CD4-positive, CD25-positive, alpha-beta regulatory T cell (primary cell): ENCODE results near the gene SLC41A1. TPM values are rescaled to one million over a fixed set of nuclear protein-coding genes. Genes with fewer than 3 reads are reported as not detected.
A peak's percentile ranks its signal among the peaks of the same experiment; 100 is the strongest.

Experiments
- ATAC-seq, 2 donors: fragments of 150-1000 bp; cut with Tn5 transposase; one replicate each; pipeline ENCODE4 v1.10.0; 2021; ENCODE audit warnings: low read depth in 2 of 2, moderate number of reproducible peaks in 2 of 2, moderate library complexity in 1 of 2
- DNase-seq, 3 donors: peaks; one replicate each; pipeline versions ENCODE4 v3.0.0 to v3.0.0-alpha.2; 2012 to 2022; ENCODE audit warnings: mixed read lengths in 1 of 3
- H3K27ac ChIP-seq: one replicate; pipeline ENCODE4 v1.7.0; 2013; ENCODE audit warnings: mild to moderate bottlenecking, low read length; ENCODE audit not compliant: insufficient read depth, poor library complexity, severe bottlenecking
- H3K27me3 ChIP-seq: one replicate; pipeline ENCODE4 v1.7.0; 2013; ENCODE audit warnings: low read length; ENCODE audit not compliant: control insufficient read depth, insufficient read depth
- H3K36me3 ChIP-seq: one replicate; pipeline ENCODE4 v1.7.0; 2013; ENCODE audit warnings: mild to moderate bottlenecking, low read length, moderate library complexity; ENCODE audit not compliant: control insufficient read depth, insufficient read depth
- H3K4me1 ChIP-seq: 2 replicates; pipeline ENCODE4 v1.7.0; 2013; ENCODE audit warnings: mild to moderate bottlenecking, low read length; ENCODE audit not compliant: insufficient read depth, control insufficient read depth, poor library complexity, severe bottlenecking
- H3K4me3 ChIP-seq: one replicate; pipeline ENCODE4 v1.7.0; 2013; ENCODE audit warnings: low read depth, mild to moderate bottlenecking, low read length, moderate library complexity
- H3K9me3 ChIP-seq, 2 experiments: 1 replicate in 1 of 2; 2 replicates in 1 of 2; pipeline ENCODE4 v1.7.0; 2013; ENCODE audit warnings: low read length in 2 of 2, mild to moderate bottlenecking in 1 of 2, moderate library complexity in 1 of 2; ENCODE audit not compliant: control insufficient read depth in 2 of 2
- H3K27ac Mint-ChIP-seq, 3 donors: one replicate each; pipeline ENCODE4 v1.8.0; 2020 to 2022; ENCODE audit warnings: mild to moderate bottlenecking in 3 of 3, mixed read lengths in 3 of 3, moderate library complexity in 2 of 3
- H3K27me3 Mint-ChIP-seq: one replicate; pipeline ENCODE4 v1.8.0; 2022; ENCODE audit warnings: mild to moderate bottlenecking, mixed read lengths
- H3K36me3 Mint-ChIP-seq: one replicate; pipeline ENCODE4 v1.8.0; 2020; ENCODE audit warnings: mixed read lengths
- H3K4me1 Mint-ChIP-seq, 4 donors: one replicate each; pipeline ENCODE4 v1.8.0; 2020 to 2022; ENCODE audit warnings: mixed read lengths in 4 of 4, mild to moderate bottlenecking in 1 of 4
- H3K4me3 Mint-ChIP-seq, 4 donors: one replicate each; pipeline ENCODE4 v1.8.0; 2020 to 2022; ENCODE audit warnings: mild to moderate bottlenecking in 4 of 4, mixed read lengths in 4 of 4, moderate library complexity in 3 of 4
- H3K9me3 Mint-ChIP-seq, 7 donors: one replicate each; pipeline ENCODE4 v1.8.0; 2020 to 2022; ENCODE audit warnings: mixed read lengths in 7 of 7, mild to moderate bottlenecking in 3 of 7, moderate library complexity in 2 of 7
- polyA plus RNA-seq, 4 donors: library from polyadenylated mRNA; unstranded; fragments of 300-500 nt; fragmentation: Illumina TruSeq; gene quantifications; one replicate each; pipeline ENCODE4 v1.2.3, GENCODE V29; 2021
- total RNA-seq: library from RNA; stranded (reverse); gene quantifications from one replicate; pipeline ENCODE4 v1.2.3, GENCODE V29; 2022

The SLC41A1 gene
- total and polyA plus RNA-seq, 5 donors from 2014 or later, result 10.8 to 33.2 (median 13.4) TPM

- H3K27ac ChIP-seq, result no peak overlapping the region
- H3K4me3 Mint-ChIP-seq, result no peak overlapping the region
- no peaks in the 10 kb centered on the region for H3K27me3 Mint-ChIP-seq
- peaks cover 5 to 28% (median 18%) of the 10 kb centered on the region in 4 donors for H3K4me1 Mint-ChIP-seq
- H3K36me3 Mint-ChIP-seq, result peaks cover 18% of the 10 kb centered on the region
- ATAC-seq, result no peak
- no peaks in the 10 kb centered on the region for H3K9me3 Mint-ChIP-seq
- no peaks in the 10 kb centered on the region for H3K27me3 ChIP-seq
- peak overlapping the region in 1 of 3 donors; percentile 49 for H3K27ac Mint-ChIP-seq
- H3K36me3 ChIP-seq, result peaks cover 29% of the 10 kb centered on the region
- no peak for DNase-seq
- no peaks in the 10 kb centered on the region for H3K4me1 ChIP-seq
- H3K4me3 ChIP-seq, result no peak overlapping the region
- no peaks in the 10 kb centered on the region for H3K9me3 ChIP-seq
Observed at GRCh38 chr1:205766038-205766437, 47.0 kb downstream of the SLC41A1 start.

GRCh38 chr1:205764578-205764977 is 48.4 kb downstream of the SLC41A1 start:
- no peaks in the 10 kb centered on the region for H3K9me3 ChIP-seq
- Mint-ChIP-seq H3K27me3 (no peaks in the 10 kb centered on the region), H3K9me3 (no peaks in the 10 kb centered on the region), H3K4me1 (peaks cover 3 to 22% (median 12%) of the 10 kb centered on the region in 4 donors), H3K27ac (peak overlapping the region in 1 of 3 donors; percentile 20), H3K36me3 (peaks cover 12% of the 10 kb centered on the region), H3K4me3 (no peak overlapping the region)
- no peaks in the 10 kb centered on the region for H3K4me1 ChIP-seq
- no peak overlapping the region for H3K4me3 ChIP-seq
- ATAC-seq (no peak), DNase-seq (no peak)
- peaks cover 17% of the 10 kb centered on the region for H3K36me3 ChIP-seq
- no peaks in the 10 kb centered on the region for H3K27me3 ChIP-seq
- no peak overlapping the region for H3K27ac ChIP-seq

- Mint-ChIP-seq H3K27me3 (no peaks in the 10 kb centered on the region), H3K36me3 (peaks cover 10% of the 10 kb centered on the region), H3K4me1 (peaks cover 3 to 18% (median 11%) of the 10 kb centered on the region in 4 donors), H3K9me3 (no peaks in the 10 kb centered on the region), H3K27ac (no peak overlapping the region), H3K4me3 (no peak overlapping the region)
- no peaks in the 10 kb centered on the region for H3K27me3 ChIP-seq
- H3K27ac ChIP-seq, result no peak overlapping the region
- ATAC-seq (no peak), DNase-seq (no peak)
- H3K36me3 ChIP-seq, result peaks cover 12% of the 10 kb centered on the region
- H3K4me3 ChIP-seq, result no peak overlapping the region
- H3K4me1 ChIP-seq, result no peaks in the 10 kb centered on the region
- no peaks in the 10 kb centered on the region for H3K9me3 ChIP-seq
Observed at GRCh38 chr1:205763980-205764379, 49.0 kb downstream of the SLC41A1 start.

- H3K27me3 ChIP-seq, result no peaks in the 10 kb centered on the region
- Mint-ChIP-seq H3K4me1 (peaks cover 0 to 8% (median 4%) of the 10 kb centered on the region in 4 donors), H3K9me3 (no peaks in the 10 kb centered on the region), H3K27me3 (no peaks in the 10 kb centered on the region), H3K27ac (no peak overlapping the region), H3K36me3 (peaks cover 5% of the 10 kb centered on the region), H3K4me3 (no peak overlapping the region)
- H3K27ac ChIP-seq, result no peak overlapping the region
- no peaks in the 10 kb centered on the region for H3K36me3 ChIP-seq
- DNase-seq (no peak), ATAC-seq (no peak)
- no peaks in the 10 kb centered on the region for H3K4me1 ChIP-seq
- H3K9me3 ChIP-seq, result no peaks in the 10 kb centered on the region
- H3K4me3 ChIP-seq, result no peak overlapping the region
Observed at GRCh38 chr1:205760606-205761005, 52.4 kb downstream of the SLC41A1 start.

GRCh38 chr1:205756552-205756951 is 56.4 kb downstream of the SLC41A1 start:
- Mint-ChIP-seq H3K36me3 (peaks cover 5% of the 10 kb centered on the region), H3K27ac (no peak overlapping the region), H3K4me1 (peaks cover 0 to 3% (median 0%) of the 10 kb centered on the region in 4 donors), H3K4me3 (no peak overlapping the region), H3K9me3 (peaks cover 0 to 2% (median 0%) of the 10 kb centered on the region in 7 donors), H3K27me3 (no peaks in the 10 kb centered on the region)
- H3K36me3 ChIP-seq, result no peaks in the 10 kb centered on the region
- no peak overlapping the region for H3K27ac ChIP-seq
- H3K4me3 ChIP-seq, result no peak overlapping the region
- no peaks in the 10 kb centered on the region for H3K27me3 ChIP-seq
- DNase-seq (no peak), ATAC-seq (no peak)
- no peaks in the 10 kb centered on the region for H3K4me1 ChIP-seq
- H3K9me3 ChIP-seq, result no peaks in the 10 kb centered on the region

GRCh38 chr1:205754857-205755256 is 58.1 kb downstream of the SLC41A1 start:
- ATAC-seq, result no peak
- peaks cover 4% of the 10 kb centered on the region for H3K4me1 ChIP-seq
- H3K4me3 ChIP-seq, result no peak overlapping the region
- H3K9me3 ChIP-seq, result no peaks in the 10 kb centered on the region
- H3K36me3 ChIP-seq, result no peaks in the 10 kb centered on the region
- H3K27me3 Mint-ChIP-seq, result peaks cover 5% of the 10 kb centered on the region
- H3K4me1 Mint-ChIP-seq, result peaks cover 0 to 11% (median 4%) of the 10 kb centered on the region in 4 donors
- H3K36me3 Mint-ChIP-seq, result peaks cover 5% of the 10 kb centered on the region
- H3K27me3 ChIP-seq, result no peaks in the 10 kb centered on the region
- H3K27ac ChIP-seq, result no peak overlapping the region
- H3K27ac Mint-ChIP-seq, result no peak overlapping the region
- no peak for DNase-seq
- no peak overlapping the region for H3K4me3 Mint-ChIP-seq
- peaks cover 0 to 2% (median 0%) of the 10 kb centered on the region in 7 donors for H3K9me3 Mint-ChIP-seq

GRCh38 chr1:205751036-205751651 is 61.9 kb downstream of the SLC41A1 start:
- no peaks in the 10 kb centered on the region for H3K36me3 ChIP-seq
- no peak for ATAC-seq
- peaks cover 29% of the 10 kb centered on the region for H3K4me1 ChIP-seq
- Mint-ChIP-seq H3K27ac (peak overlapping the region; percentile 93 to 100 (median 99)), H3K36me3 (peaks cover 5% of the 10 kb centered on the region), H3K27me3 (peaks cover 12% of the 10 kb centered on the region), H3K4me3 (peak overlapping the region; percentile 89 to 98 (median 96)), H3K4me1 (peaks cover 23 to 38% (median 29%) of the 10 kb centered on the region in 4 donors), H3K9me3 (peaks cover 0 to 2% (median 0%) of the 10 kb centered on the region in 7 donors)
- no peaks in the 10 kb centered on the region for H3K9me3 ChIP-seq
- H3K27ac ChIP-seq, result no peak overlapping the region
- peak in 1 of 3 donors; percentile 57 for DNase-seq
- no peaks in the 10 kb centered on the region for H3K27me3 ChIP-seq
- H3K4me3 ChIP-seq, result peak overlapping the region; percentile 90
